HG03457 (cell line): ENCODE results near the gene CHCT1.
"Not testable (repeated sequence)": the region's sequence is repeated elsewhere in the genome, so short reads cannot be mapped to it uniquely, and the experiment has no call there.

Experiments
- ATAC-seq: cut with Tn5 transposase; IDR thresholded peaks from one replicate; pipeline ENCODE4 v1.9.1; 2021; ENCODE audit warnings: moderate number of reproducible peaks; ENCODE audit not compliant: unreplicated experiment

Gene CHCT1

GRCh38 chr17:60422162-60422665 is at the start of gene CHCT1:
Gene CHCT1 (plus strand): TSS chr17:60422489. CDS start chr17:60422593, 104 bp downstream.
- ATAC-seq = no peak

GRCh38 chr17:60372790-60373483 is 49.4 kb upstream of the CHCT1 start:
- ATAC-seq = no peak

GRCh38 chr17:60378187-60378586 is 44.1 kb upstream of the CHCT1 start:
- not testable (repeated sequence) for ATAC-seq

GRCh38 chr17:60379461-60379860 is 42.8 kb upstream of the CHCT1 start:
- ATAC-seq = not testable (repeated sequence)

- ATAC-seq = no peak
These were observed 40.3 kb upstream of the CHCT1 start for GRCh38 chr17:60381958-60382357.

- ATAC-seq = no peak
These were observed 38.9 kb upstream of the CHCT1 start for GRCh38 chr17:60383379-60383778.

- ATAC-seq = not testable (repeated sequence)
These were observed 37.4 kb upstream of the CHCT1 start for GRCh38 chr17:60384921-60385320.

GRCh38 chr17:60386147-60387058 is 35.9 kb upstream of the CHCT1 start:
- ATAC-seq = no peak

GRCh38 chr17:60387666-60388065 is 34.6 kb upstream of the CHCT1 start:
- ATAC-seq = no peak

GRCh38 chr17:60388742-60389141 is 33.5 kb upstream of the CHCT1 start:
- no peak for ATAC-seq

GRCh38 chr17:60390186-60390585 is 32.1 kb upstream of the CHCT1 start:
- ATAC-seq = no peak

GRCh38 chr17:60390925-60391470 is 31.3 kb upstream of the CHCT1 start:
- ATAC-seq = no peak

- ATAC-seq = peak; percentile 13
These were observed 30.7 kb upstream of the CHCT1 start for GRCh38 chr17:60391471-60392041.

- ATAC-seq = peak; percentile 70
These were observed 30.0 kb upstream of the CHCT1 start, which contains the start of gene USP32 for GRCh38 chr17:60392042-60392844. Gene USP32 (minus strand): TSS chr17:60392133. CDS start chr17:60391939, 194 bp downstream.

- no peak for ATAC-seq
These were observed 29.2 kb upstream of the CHCT1 start for GRCh38 chr17:60392845-60393702.

- no peak for ATAC-seq
These were observed 28.2 kb upstream of the CHCT1 start for GRCh38 chr17:60393840-60394723.

GRCh38 chr17:60395508-60396065 is 26.7 kb upstream of the CHCT1 start:
- no peak for ATAC-seq

GRCh38 chr17:60396412-60396811 is 25.9 kb upstream of the CHCT1 start:
- no peak for ATAC-seq
